ENCODE results near the gene STIMATE.

DNA sequence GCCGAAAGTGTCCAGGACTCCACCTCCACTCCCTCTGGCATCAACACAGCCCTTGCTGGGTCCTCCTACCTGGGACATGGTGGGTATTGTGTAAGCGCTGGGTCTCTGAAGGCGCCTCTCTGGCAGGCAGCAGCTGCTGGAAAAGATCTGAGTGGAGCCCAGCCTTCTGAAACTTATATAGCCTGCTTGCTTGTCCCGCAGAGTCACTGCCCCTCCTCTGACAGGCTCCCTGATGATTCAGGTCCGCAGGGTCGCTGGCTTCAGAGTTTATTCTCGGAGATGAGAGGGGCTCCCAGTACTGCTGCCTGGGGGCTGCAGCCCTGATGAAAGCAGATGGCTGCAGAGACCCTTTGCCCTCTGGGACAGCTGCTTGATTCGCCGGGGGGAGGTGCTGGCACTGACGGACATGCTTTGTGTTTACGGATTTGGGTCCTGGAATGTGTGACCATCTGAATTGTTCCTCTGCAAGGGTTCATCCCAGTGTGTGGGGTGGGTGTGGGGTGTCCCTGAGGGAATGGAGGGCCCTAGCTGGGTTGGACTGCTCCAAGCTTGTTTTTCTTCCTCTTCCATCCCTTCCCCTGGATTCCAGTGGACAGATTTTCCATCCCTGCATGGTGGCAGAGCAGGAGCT lies 62.4 kb downstream of the STIMATE start, which contains the start of gene MUSTN1:
- no peak for TF ChIP-seq CTCF (conservative IDR thresholded peaks at IDR 0.05; ENCODE audit: low read length)
- TF ChIP-seq EZH2phosphoT487 (IDR thresholded peaks at IDR 0.05; ENCODE audit: borderline replicate concordance, low read depth, low read length): no peak

Data from OCI-LY7 (cell line).